ENCODE measurements around the gene RNF34.

GRCh38 chr12:121376754-121377697 lies 22.9 kb upstream of the RNF34 start:
- TF ChIP-seq IRF2 (CRISPR knock-in tag; IDR thresholded peaks at IDR 0.05; ENCODE audit: borderline replicate concordance, low read depth) (no peak), CREM (CRISPR knock-in tag; IDR thresholded peaks at IDR 0.05) (no peak), MAX (CRISPR knock-in tag; IDR thresholded peaks at IDR 0.05) (no peak), TEAD4 (CRISPR knock-in tag; IDR thresholded peaks at IDR 0.05) (no peak), MXD4 (CRISPR knock-in tag; IDR thresholded peaks at IDR 0.05; ENCODE audit: borderline replicate concordance) (no peak), JUN (CRISPR knock-in tag; IDR thresholded peaks at IDR 0.05) (no peak)
- TF ChIP-seq, protein P1, sequence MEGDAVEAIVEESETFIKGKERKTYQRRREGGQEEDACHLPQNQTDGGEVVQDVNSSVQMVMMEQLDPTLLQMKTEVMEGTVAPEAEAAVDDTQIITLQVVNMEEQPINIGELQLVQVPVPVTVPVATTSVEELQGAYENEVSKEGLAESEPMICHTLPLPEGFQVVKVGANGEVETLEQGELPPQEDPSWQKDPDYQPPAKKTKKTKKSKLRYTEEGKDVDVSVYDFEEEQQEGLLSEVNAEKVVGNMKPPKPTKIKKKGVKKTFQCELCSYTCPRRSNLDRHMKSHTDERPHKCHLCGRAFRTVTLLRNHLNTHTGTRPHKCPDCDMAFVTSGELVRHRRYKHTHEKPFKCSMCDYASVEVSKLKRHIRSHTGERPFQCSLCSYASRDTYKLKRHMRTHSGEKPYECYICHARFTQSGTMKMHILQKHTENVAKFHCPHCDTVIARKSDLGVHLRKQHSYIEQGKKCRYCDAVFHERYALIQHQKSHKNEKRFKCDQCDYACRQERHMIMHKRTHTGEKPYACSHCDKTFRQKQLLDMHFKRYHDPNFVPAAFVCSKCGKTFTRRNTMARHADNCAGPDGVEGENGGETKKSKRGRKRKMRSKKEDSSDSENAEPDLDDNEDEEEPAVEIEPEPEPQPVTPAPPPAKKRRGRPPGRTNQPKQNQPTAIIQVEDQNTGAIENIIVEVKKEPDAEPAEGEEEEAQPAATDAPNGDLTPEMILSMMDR (IDR thresholded peaks at IDR 0.05), result no peak
- TF ChIP-seq, protein P2, sequence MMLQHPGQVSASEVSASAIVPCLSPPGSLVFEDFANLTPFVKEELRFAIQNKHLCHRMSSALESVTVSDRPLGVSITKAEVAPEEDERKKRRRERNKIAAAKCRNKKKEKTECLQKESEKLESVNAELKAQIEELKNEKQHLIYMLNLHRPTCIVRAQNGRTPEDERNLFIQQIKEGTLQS (CRISPR knock-in tag; conservative IDR thresholded peaks at IDR 0.05), result no peak

Data from WTC11 (cell line).